Panc1 (cell line): ENCODE measurements around the gene MTURN. TPM values are rescaled to one million over a fixed set of nuclear protein-coding genes. Genes with fewer than 3 reads are reported as not detected.

Experiments
- ATAC-seq: fragments of 200-7000 bp; cut with Tn5 transposase; 2 replicates; pipeline ENCODE4 v1.9.1; 2020; ENCODE audit warnings: mild to moderate bottlenecking, moderate library complexity
- BruUV-seq: library from RNA; stranded (reverse); fragments of 400-500 nt; replicated peaks from 2 replicates; lab custom pipeline; 2021; lab: Mats Ljungman, UMichigan
- CTCF ChIA-PET: fragments of 300-600 bp; sonication (Branson Sonifier 250); formaldehyde crosslinking; loops from one replicate; lab custom pipeline; 2022; ENCODE audit warnings: antibody characterized with exemption; lab: Charles Lee
- POLR2A ChIA-PET: fragments of 300-600 bp; sonication (Branson Sonifier 250); formaldehyde crosslinking; loops from one replicate; lab custom pipeline; 2022; ENCODE audit warnings: antibody characterized with exemption; lab: Charles Lee
- DNase-seq: peaks from one replicate; pipeline ENCODE4 v3.0.0-alpha.2; 2010; ENCODE audit warnings: low read depth, low spot score
- H3K27ac ChIP-seq: 2 replicates; pipeline ENCODE4 v1.5.1; 2011; ENCODE audit warnings: mild to moderate bottlenecking, low read length, inconsistent platforms
- H3K27me3 ChIP-seq: fragments of 200-500 bp; sonication (Bioruptor generic); 2 replicates; pipeline ENCODE4 v1.6.0; 2014; ENCODE audit warnings: low read length, inconsistent platforms; ENCODE audit not compliant: control insufficient read depth, insufficient read depth
- H3K36me3 ChIP-seq: fragments of 200-500 bp; sonication (Bioruptor generic); 2 replicates; pipeline ENCODE4 v1.5.1; 2014; ENCODE audit warnings: inconsistent platforms, mild to moderate bottlenecking, low read length, moderate library complexity; ENCODE audit not compliant: control insufficient read depth, insufficient read depth
- H3K4me1 ChIP-seq: 2 replicates; pipeline ENCODE4 v1.5.1; 2011; ENCODE audit warnings: inconsistent platforms, mild to moderate bottlenecking, low read length, moderate library complexity; ENCODE audit not compliant: control insufficient read depth, insufficient read depth
- H3K4me3 ChIP-seq, 2 experiments: 2 replicates each; pipeline ENCODE4 v1.5.1; 2011 to 2012; ENCODE audit warnings: low read depth in 2 of 2, low read length in 2 of 2, mild to moderate bottlenecking in 2 of 2, inconsistent platforms in 1 of 2, moderate library complexity in 1 of 2
- H3K9me3 ChIP-seq: fragments of 200-500 bp; sonication (Bioruptor generic); 2 replicates; pipeline ENCODE4 v1.5.1; 2014; ENCODE audit warnings: low read depth, mild to moderate bottlenecking, inconsistent platforms, low read length, moderate library complexity; ENCODE audit not compliant: control insufficient read depth, insufficient read depth
- POLR2AphosphoS5 ChIP-seq: IDR thresholded peaks from 2 replicates; pipeline ENCODE4 v1.6.1; 2012; ENCODE audit warnings: mild to moderate bottlenecking, low read depth, low read length, moderate library complexity
- SIN3A ChIP-seq: IDR thresholded peaks from 2 replicates; pipeline ENCODE4 v1.6.1; 2012; ENCODE audit warnings: low read depth, mild to moderate bottlenecking, low read length, moderate library complexity, borderline replicate concordance; ENCODE audit not compliant: insufficient read depth
- TCF7L2 ChIP-seq: IDR thresholded peaks from 2 replicates; pipeline ENCODE4 v1.6.1; 2011; ENCODE audit warnings: mild to moderate bottlenecking, low read depth, low read length, inconsistent platforms
- in situ Hi-C: cut with HindIII; loops from 2 replicates; pipeline ENCODE4 v1.10.0; 2016; ENCODE audit warnings: low sequenced_read_pairs, low pct_unique_long_range_greater_than_20kb
- intact Hi-C: fragments of 100-400 bp; cut with micrococcal nuclease; formaldehyde crosslinking; loops from one replicate; pipeline ENCODE4 v1.10.0; 2022; ENCODE audit not compliant: unreplicated experiment
- total RNA-seq: library from RNA; stranded (reverse); gene quantifications from one replicate; pipeline ENCODE4 v1.2.1, GENCODE V29; 2021; ENCODE audit not compliant: unreplicated experiment
- TF ChIP-seq, protein P1 (sequence below): fragments of 450-650 bp; IDR thresholded peaks from 2 replicates; pipeline ENCODE4 v1.5.1; 2017; ENCODE audit warnings: mild to moderate bottlenecking
- TF ChIP-seq, protein P2 (sequence below), 2 experiments: IDR thresholded peaks; 2 replicates each; pipeline ENCODE4 v1.6.1; 2011 to 2012; ENCODE audit warnings: low read depth in 2 of 2, control low read depth in 1 of 2, low read length in 1 of 2, mild to moderate bottlenecking in 1 of 2, moderate library complexity in 1 of 2; ENCODE audit not compliant: insufficient read depth in 1 of 2

Gene MTURN
- total RNA-seq, 1 experiment from 2014 or later: 1.2 TPM

DNA sequence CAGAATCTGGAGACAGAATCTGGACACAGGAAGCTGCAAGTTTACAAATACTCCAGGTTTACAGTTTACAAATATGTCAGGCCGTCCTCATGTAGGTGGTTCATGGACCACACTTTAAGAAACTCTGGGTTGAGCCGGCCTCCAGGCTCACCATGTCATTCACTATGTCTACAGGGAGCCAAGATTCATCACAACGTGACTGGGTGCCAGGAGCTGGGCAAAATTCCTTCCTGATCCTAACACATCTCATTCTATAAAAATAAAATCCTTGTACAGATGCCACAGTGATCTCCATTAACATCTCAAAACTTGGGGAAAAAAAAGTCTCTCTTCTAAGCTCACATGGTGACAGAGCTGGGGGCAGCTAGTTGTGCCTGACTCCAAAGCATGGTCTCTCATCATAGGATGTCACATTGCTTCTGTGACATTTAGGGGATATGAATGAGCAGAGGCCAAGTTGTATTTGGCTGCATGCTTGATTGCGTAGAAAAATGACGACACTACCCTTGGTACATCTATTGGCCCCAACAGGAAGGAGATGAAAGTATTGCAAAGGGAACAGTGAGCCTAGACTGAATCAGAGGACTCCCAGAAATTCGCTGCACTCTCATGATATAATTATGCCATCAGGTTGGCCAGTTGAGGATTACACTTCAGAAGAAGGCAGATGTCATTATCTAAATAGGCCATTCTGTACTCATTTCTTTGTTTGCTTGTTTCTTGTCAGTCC, 35.9 kb downstream of the MTURN start:
- intact Hi-C loops (no loop called here), in situ Hi-C loops (no loop called here)
- CTCF ChIA-PET: no interaction called here
- Histone ChIP-seq H3K9me3 (no peaks in the 10 kb centered on the region), H3K27ac (no peak overlapping the region), H3K4me1 (no peaks in the 10 kb centered on the region), H3K36me3 (no peaks in the 10 kb centered on the region), H3K4me3 (no peak overlapping the region), H3K27me3 (peaks cover 2% of the 10 kb centered on the region; the same call in 1 of the 2 replicates)
- BruUV-seq: no TSS peak
- TF ChIP-seq, protein P1, sequence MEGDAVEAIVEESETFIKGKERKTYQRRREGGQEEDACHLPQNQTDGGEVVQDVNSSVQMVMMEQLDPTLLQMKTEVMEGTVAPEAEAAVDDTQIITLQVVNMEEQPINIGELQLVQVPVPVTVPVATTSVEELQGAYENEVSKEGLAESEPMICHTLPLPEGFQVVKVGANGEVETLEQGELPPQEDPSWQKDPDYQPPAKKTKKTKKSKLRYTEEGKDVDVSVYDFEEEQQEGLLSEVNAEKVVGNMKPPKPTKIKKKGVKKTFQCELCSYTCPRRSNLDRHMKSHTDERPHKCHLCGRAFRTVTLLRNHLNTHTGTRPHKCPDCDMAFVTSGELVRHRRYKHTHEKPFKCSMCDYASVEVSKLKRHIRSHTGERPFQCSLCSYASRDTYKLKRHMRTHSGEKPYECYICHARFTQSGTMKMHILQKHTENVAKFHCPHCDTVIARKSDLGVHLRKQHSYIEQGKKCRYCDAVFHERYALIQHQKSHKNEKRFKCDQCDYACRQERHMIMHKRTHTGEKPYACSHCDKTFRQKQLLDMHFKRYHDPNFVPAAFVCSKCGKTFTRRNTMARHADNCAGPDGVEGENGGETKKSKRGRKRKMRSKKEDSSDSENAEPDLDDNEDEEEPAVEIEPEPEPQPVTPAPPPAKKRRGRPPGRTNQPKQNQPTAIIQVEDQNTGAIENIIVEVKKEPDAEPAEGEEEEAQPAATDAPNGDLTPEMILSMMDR: no peak
- TF ChIP-seq TCF7L2: no peak
- no peak for TF ChIP-seq POLR2AphosphoS5
- no peak for TF ChIP-seq SIN3A
- TF ChIP-seq, protein P2, sequence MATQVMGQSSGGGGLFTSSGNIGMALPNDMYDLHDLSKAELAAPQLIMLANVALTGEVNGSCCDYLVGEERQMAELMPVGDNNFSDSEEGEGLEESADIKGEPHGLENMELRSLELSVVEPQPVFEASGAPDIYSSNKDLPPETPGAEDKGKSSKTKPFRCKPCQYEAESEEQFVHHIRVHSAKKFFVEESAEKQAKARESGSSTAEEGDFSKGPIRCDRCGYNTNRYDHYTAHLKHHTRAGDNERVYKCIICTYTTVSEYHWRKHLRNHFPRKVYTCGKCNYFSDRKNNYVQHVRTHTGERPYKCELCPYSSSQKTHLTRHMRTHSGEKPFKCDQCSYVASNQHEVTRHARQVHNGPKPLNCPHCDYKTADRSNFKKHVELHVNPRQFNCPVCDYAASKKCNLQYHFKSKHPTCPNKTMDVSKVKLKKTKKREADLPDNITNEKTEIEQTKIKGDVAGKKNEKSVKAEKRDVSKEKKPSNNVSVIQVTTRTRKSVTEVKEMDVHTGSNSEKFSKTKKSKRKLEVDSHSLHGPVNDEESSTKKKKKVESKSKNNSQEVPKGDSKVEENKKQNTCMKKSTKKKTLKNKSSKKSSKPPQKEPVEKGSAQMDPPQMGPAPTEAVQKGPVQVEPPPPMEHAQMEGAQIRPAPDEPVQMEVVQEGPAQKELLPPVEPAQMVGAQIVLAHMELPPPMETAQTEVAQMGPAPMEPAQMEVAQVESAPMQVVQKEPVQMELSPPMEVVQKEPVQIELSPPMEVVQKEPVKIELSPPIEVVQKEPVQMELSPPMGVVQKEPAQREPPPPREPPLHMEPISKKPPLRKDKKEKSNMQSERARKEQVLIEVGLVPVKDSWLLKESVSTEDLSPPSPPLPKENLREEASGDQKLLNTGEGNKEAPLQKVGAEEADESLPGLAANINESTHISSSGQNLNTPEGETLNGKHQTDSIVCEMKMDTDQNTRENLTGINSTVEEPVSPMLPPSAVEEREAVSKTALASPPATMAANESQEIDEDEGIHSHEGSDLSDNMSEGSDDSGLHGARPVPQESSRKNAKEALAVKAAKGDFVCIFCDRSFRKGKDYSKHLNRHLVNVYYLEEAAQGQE (IDR thresholded peaks at IDR 0.05; ENCODE audit: insufficient read depth in 1 of 2, low read depth in 2 of 2, low read length in 1 of 2): no peak
- DNase-seq (no peak), ATAC-seq (no peak)
- POLR2A ChIA-PET: interaction anchor here (0.6 kb wide), 1 partner anchor 269 kb away, joined by 16 read pairs; no protein-coding TSS in a partner anchor

DNA sequence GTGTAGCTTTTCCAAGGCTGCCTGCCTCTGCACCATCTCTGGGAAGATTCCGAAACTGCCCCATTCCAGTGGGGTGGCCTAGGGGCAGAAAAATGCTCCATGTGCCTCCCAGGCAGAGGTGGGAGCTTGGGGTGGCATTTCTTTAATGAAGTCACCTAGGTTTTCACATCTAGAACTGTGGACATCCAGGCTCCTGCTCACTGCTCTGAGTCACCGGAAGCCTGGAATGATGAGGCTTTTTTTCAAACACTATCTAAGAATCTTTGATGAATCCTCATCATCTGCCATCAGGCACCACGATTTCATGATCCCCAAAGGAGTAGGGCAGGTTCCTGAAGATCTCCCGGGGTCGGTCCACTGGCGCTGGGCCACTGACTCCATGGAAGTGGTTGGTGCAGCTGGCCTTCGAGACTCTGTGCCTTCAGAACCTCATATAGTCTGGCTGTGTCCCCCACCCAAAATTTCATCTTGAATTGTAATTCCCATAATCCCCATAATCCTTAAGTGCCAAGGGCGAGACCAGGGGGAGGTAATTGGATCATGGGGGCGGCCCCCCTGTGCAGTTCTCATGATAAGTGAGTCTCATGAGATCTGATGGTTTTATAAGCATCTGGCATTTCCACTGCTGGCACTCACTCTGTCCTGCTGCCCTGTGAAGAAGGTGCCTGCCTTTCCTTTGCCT, 37.1 kb downstream of the MTURN start:
- CTCF ChIA-PET: no interaction called here
- intact Hi-C loops: no loop called here
- DNase-seq (no peak), ATAC-seq (no peak)
- Histone ChIP-seq H3K36me3 (no peaks in the 10 kb centered on the region), H3K9me3 (no peaks in the 10 kb centered on the region), H3K4me3 (no peak overlapping the region), H3K27me3 (peaks cover 2% of the 10 kb centered on the region; the same call in 1 of the 2 replicates), H3K27ac (no peak overlapping the region), H3K4me1 (no peaks in the 10 kb centered on the region)
- POLR2A ChIA-PET: no interaction called here
- no TSS peak for BruUV-seq
- no peak for TF ChIP-seq POLR2AphosphoS5
- TF ChIP-seq SIN3A: no peak
- no peak for TF ChIP-seq TCF7L2
- TF ChIP-seq, protein P2 (IDR thresholded peaks at IDR 0.05; ENCODE audit: insufficient read depth in 1 of 2, low read depth in 2 of 2, low read length in 1 of 2): no peak
- TF ChIP-seq, protein P1: no peak
- in situ Hi-C loops: no loop called here
